GM23338 (cell line): ENCODE results near the gene OPRM1. TPM values are rescaled to one million over a fixed set of nuclear protein-coding genes. Genes with fewer than 3 reads are reported as not detected.

Experiments used
- ATAC-seq: fragments of 200-7000 bp; cut with Tn5 transposase; 3 replicates; pipeline ENCODE4 v1.9.1; 2020
- DNase-seq: peaks from one replicate; pipeline ENCODE4 v3.0.0-alpha.2; 2015; ENCODE audit warnings: low spot score
- H2AFZ ChIP-seq: fragments of 200-600 bp; sonication (generic); 2 replicates; pipeline ENCODE4 v1.8.0; 2016; ENCODE audit warnings: antibody characterized with exemption, mild to moderate bottlenecking, moderate library complexity
- H3F3A ChIP-seq: fragments of 200-600 bp; sonication (generic); replicated peaks from 2 replicates; pipeline ENCODE4 v1.8.0; 2017; ENCODE audit warnings: antibody characterized with exemption, mixed run types, low read depth
- H3K27ac ChIP-seq: fragments of 200-600 bp; sonication (generic); 2 replicates; pipeline ENCODE4 v1.6.1; 2016; ENCODE audit warnings: low read depth
- H3K27me3 ChIP-seq: fragments of 200-600 bp; sonication (generic); 2 replicates; pipeline ENCODE4 v1.8.0; 2016; ENCODE audit warnings: mild to moderate bottlenecking, mixed run types, moderate library complexity; ENCODE audit not compliant: insufficient read depth
- H3K36me3 ChIP-seq: fragments of 200-600 bp; sonication (generic); 2 replicates; pipeline ENCODE4 v1.8.0; 2016; ENCODE audit warnings: mild to moderate bottlenecking; ENCODE audit not compliant: insufficient read depth
- H3K4me1 ChIP-seq: fragments of 200-600 bp; sonication (generic); 2 replicates; pipeline ENCODE4 v1.8.0; 2016; ENCODE audit warnings: mild to moderate bottlenecking, moderate library complexity; ENCODE audit not compliant: insufficient read depth
- H3K4me2 ChIP-seq: fragments of 200-600 bp; sonication (generic); 2 replicates; pipeline ENCODE4 v1.7.1; 2017; ENCODE audit warnings: mixed run types
- H3K4me3 ChIP-seq: fragments of 200-600 bp; sonication (generic); 2 replicates; pipeline ENCODE4 v1.6.1; 2016; ENCODE audit warnings: mixed run types
- H3K79me2 ChIP-seq: fragments of 200-600 bp; sonication (generic); replicated peaks from 2 replicates; pipeline ENCODE4 v1.8.0; 2017; ENCODE audit warnings: mild to moderate bottlenecking; ENCODE audit not compliant: insufficient read depth
- H3K9me2 ChIP-seq: fragments of 200-600 bp; sonication (generic); 2 replicates; pipeline ENCODE4 v1.8.0; 2017; ENCODE audit not compliant: insufficient read depth
- H4K20me1 ChIP-seq: fragments of 200-600 bp; sonication (generic); replicated peaks from 2 replicates; pipeline ENCODE4 v1.8.0; 2017; ENCODE audit warnings: mild to moderate bottlenecking; ENCODE audit not compliant: insufficient read depth
- H3K27ac Mint-ChIP-seq: 2 replicates; pipeline ENCODE4 v1.8.0; 2020; ENCODE audit warnings: inconsistent platforms, mild to moderate bottlenecking, moderate library complexity, mixed read lengths
- H3K27me3 Mint-ChIP-seq: 3 replicates; pipeline ENCODE4 v1.8.0; 2022; ENCODE audit warnings: low read depth, mild to moderate bottlenecking, moderate library complexity, mixed read lengths, inconsistent platforms; ENCODE audit not compliant: insufficient read depth, poor library complexity
- H3K36me3 Mint-ChIP-seq: 3 replicates; pipeline ENCODE4 v1.8.0; 2021; ENCODE audit warnings: low read depth, mild to moderate bottlenecking, inconsistent platforms, moderate library complexity, mixed read lengths
- H3K4me1 Mint-ChIP-seq: 3 replicates; pipeline ENCODE4 v1.8.0; 2020; ENCODE audit warnings: mild to moderate bottlenecking, inconsistent platforms, mixed read lengths
- H3K4me3 Mint-ChIP-seq: 3 replicates; pipeline ENCODE4 v1.8.0; 2021; ENCODE audit warnings: moderate library complexity, mild to moderate bottlenecking, inconsistent platforms, mixed read lengths
- H3K9me3 Mint-ChIP-seq: 3 replicates; pipeline ENCODE4 v1.8.0; 2020; ENCODE audit warnings: moderate library complexity, mild to moderate bottlenecking, inconsistent platforms, mixed read lengths
- CTCF ChIP-seq, 2 experiments: fragments of 200-600 bp in 1 of 2; sonication (generic) in 1 of 2; conservative IDR thresholded peaks; 2 replicates each; pipeline versions ENCODE4 v1.5.1 to v1.6.1; 2016 to 2017; ENCODE audit warnings: antibody characterized with exemption in 2 of 2, low read depth in 2 of 2, mild to moderate bottlenecking in 2 of 2, moderate library complexity in 1 of 2
- ETS1 ChIP-seq: IDR thresholded peaks from 2 replicates; pipeline ENCODE4 v1.6.1; 2016; ENCODE audit warnings: antibody characterized with exemption
- EZH2phosphoT487 ChIP-seq: fragments of 200-600 bp; sonication (generic); IDR thresholded peaks from one replicate; pipeline ENCODE4 v1.8.1; 2018; ENCODE audit warnings: antibody characterized with exemption; ENCODE audit not compliant: unreplicated experiment
- REST ChIP-seq: IDR thresholded peaks from one replicate; pipeline ENCODE4 v1.6.1; 2018; ENCODE audit warnings: antibody characterized with exemption; ENCODE audit not compliant: unreplicated experiment
- STAT1 ChIP-seq: IDR thresholded peaks from one replicate; pipeline ENCODE4 v1.6.1; 2016; ENCODE audit warnings: antibody characterized with exemption; ENCODE audit not compliant: unreplicated experiment
- ZNF114 ChIP-seq: fragments of 250-450 bp; sonication (Bioruptor Pico); IDR thresholded peaks from 2 replicates; pipeline ENCODE4 v1.5.0; 2020; ENCODE audit warnings: mild to moderate bottlenecking, moderate library complexity
- ZNF462 ChIP-seq: fragments of 250-450 bp; sonication (Bioruptor Pico); IDR thresholded peaks from 2 replicates; pipeline ENCODE4 v1.5.0; 2020; ENCODE audit warnings: mild to moderate bottlenecking, moderate library complexity
- polyA plus RNA-seq: library from polyadenylated mRNA; unstranded; fragments of >200 nt; fragmentation: Nextera tagmentation; extraction: Ambion mirVana; gene quantifications from 2 replicates; pipeline ENCODE4 v1.2.1, GENCODE V29; 2016
- total RNA-seq: library from RNA; depleted of rRNA; stranded (reverse); fragments of >200 nt; shearing (Covaris generic); gene quantifications from 2 replicates; pipeline ENCODE4 v1.2.3, GENCODE V29; 2014

The OPRM1 gene
- total and polyA plus RNA-seq, 2 experiments from 2014 or later = 0.52 TPM; not detected in 1

- Histone ChIP-seq H3K79me2 (no peaks in the 10 kb centered on the region), H3K9me2 (no peaks in the 10 kb centered on the region; the same call in 1 of the 2 replicates), H3F3A (no peaks in the 10 kb centered on the region), H3K4me2 (no peak overlapping the region), H4K20me1 (no peaks in the 10 kb centered on the region), H3K27ac (no peak overlapping the region), H2AFZ (no peak overlapping the region), H3K36me3 (no peaks in the 10 kb centered on the region), H3K4me3 (no peak overlapping the region), H3K4me1 (peaks cover 8% of the 10 kb centered on the region), H3K27me3 (no peaks in the 10 kb centered on the region)
- Mint-ChIP-seq H3K27ac (no peak overlapping the region), H3K4me1 (peaks cover 16% of the 10 kb centered on the region), H3K36me3 (no peaks in the 10 kb centered on the region), H3K4me3 (no peak overlapping the region), H3K27me3 (peaks cover 1% of the 10 kb centered on the region), H3K9me3 (no peaks in the 10 kb centered on the region)
- DNase-seq (no peak), ATAC-seq (no peak)
- TF ChIP-seq REST (no peak), EZH2phosphoT487 (no peak), ETS1 (no peak), ZNF462 (CRISPR knock-in tag) (no peak), ZNF114 (CRISPR knock-in tag) (no peak), CTCF (conservative IDR thresholded peaks at IDR 0.05; ENCODE audit: low read depth in 2 of 2) (no peak), STAT1 (no peak)
These were observed 183.7 kb downstream of the OPRM1 start for GRCh38 chr6:154222716-154223115.
